ENCODE results near the gene RAD51B.

Gene RAD51B

DNA sequence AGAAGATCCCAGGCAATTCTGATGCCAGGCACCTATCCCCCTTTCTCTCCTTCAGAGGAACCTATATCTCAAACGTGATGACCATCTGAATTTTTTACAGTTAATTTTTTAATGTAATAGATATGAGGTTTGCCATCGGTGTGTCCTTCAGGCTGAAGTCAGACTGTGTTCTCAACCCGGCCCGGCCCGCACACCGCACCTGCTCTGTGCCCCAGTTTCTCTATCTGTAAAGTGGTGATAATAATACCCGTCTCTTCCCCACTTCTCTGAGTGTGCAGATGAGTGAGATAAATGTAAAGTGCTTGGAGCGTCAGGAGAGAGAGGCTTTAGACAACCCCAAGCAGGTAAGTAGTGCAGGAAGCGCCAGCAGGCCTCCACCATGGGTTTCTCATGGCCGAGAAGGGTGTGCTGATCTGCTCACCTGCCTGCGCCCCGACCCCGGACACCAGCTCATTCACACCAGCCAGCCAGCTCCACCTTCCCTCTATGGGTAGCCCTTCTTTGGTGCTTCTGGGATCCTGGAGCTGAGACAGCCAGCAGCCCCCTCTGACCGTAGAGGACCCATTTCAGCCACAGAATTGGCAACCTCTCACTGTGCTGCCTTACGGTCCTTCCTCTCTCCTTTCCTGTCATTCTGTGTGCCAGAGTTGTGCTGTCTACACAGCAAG lies 893.3 kb downstream of the RAD51B start:
- TF ChIP-seq, protein P1, sequence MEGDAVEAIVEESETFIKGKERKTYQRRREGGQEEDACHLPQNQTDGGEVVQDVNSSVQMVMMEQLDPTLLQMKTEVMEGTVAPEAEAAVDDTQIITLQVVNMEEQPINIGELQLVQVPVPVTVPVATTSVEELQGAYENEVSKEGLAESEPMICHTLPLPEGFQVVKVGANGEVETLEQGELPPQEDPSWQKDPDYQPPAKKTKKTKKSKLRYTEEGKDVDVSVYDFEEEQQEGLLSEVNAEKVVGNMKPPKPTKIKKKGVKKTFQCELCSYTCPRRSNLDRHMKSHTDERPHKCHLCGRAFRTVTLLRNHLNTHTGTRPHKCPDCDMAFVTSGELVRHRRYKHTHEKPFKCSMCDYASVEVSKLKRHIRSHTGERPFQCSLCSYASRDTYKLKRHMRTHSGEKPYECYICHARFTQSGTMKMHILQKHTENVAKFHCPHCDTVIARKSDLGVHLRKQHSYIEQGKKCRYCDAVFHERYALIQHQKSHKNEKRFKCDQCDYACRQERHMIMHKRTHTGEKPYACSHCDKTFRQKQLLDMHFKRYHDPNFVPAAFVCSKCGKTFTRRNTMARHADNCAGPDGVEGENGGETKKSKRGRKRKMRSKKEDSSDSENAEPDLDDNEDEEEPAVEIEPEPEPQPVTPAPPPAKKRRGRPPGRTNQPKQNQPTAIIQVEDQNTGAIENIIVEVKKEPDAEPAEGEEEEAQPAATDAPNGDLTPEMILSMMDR (IDR thresholded peaks at IDR 0.05; ENCODE audit: borderline replicate concordance, insufficient read depth, low read depth, low read length): no peak

DNA sequence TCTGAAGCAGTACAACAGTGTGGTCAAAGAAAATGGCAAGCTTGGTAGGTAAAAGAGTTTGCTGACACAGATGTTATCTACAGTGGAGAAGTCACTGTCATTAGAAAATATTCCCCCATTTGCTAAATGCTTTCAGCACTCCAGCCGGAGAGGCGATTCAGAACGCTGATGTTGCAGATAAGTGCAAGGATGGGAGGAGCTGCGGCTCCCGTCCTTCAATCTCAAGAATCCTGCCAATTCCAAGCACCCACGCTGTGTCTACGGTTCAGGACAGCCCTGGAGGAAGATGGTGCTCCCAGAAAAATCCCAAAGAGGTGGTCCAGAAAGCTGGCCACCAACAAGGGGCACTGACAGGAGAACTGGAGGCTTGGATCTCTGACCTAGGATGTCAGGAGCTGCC lies 894.2 kb downstream of the RAD51B start:
- TF ChIP-seq, protein P1 (IDR thresholded peaks at IDR 0.05; ENCODE audit: borderline replicate concordance, insufficient read depth, low read depth, low read length): no peak
- no peak overlapping the region for H3K4me3 ChIP-seq (ENCODE audit: low read depth, low read length)

More for the DNA sequence above, 893.3 kb downstream of the RAD51B start:
- H3K4me3 ChIP-seq (ENCODE audit: low read depth, low read length): no peak overlapping the region

- no peak overlapping the region for H3K4me3 ChIP-seq (ENCODE audit: low read depth, low read length)
- TF ChIP-seq, protein P1 (IDR thresholded peaks at IDR 0.05; ENCODE audit: borderline replicate concordance, insufficient read depth, low read depth, low read length): no peak
Observed at GRCh38 chr14:68714991-68715924, 895.7 kb downstream of the RAD51B start.

- TF ChIP-seq, protein P1 (IDR thresholded peaks at IDR 0.05; ENCODE audit: borderline replicate concordance, insufficient read depth, low read depth, low read length): no peak
- no peak overlapping the region for H3K4me3 ChIP-seq (ENCODE audit: low read depth, low read length)
Observed at GRCh38 chr14:68716698-68717097, 897.1 kb downstream of the RAD51B start.

GRCh38 chr14:68718023-68718990 lies 898.7 kb downstream of the RAD51B start:
- TF ChIP-seq, protein P1 (IDR thresholded peaks at IDR 0.05; ENCODE audit: borderline replicate concordance, insufficient read depth, low read depth, low read length): peak; percentile 49; the same call in 1 of the 2 replicates
- no peak overlapping the region for H3K4me3 ChIP-seq (ENCODE audit: low read depth, low read length)

- TF ChIP-seq, protein P1 (IDR thresholded peaks at IDR 0.05; ENCODE audit: borderline replicate concordance, insufficient read depth, low read depth, low read length): no peak
- no peak overlapping the region for H3K4me3 ChIP-seq (ENCODE audit: low read depth, low read length)
Observed at GRCh38 chr14:68719634-68720384, 900.2 kb downstream of the RAD51B start.
